Mononuclear cell (primary cell): ENCODE results near the gene RBP3. TPM values are rescaled to one million over a fixed set of nuclear protein-coding genes. Genes with fewer than 3 reads are reported as not detected.

ENCODE experiments used
- H3K27me3 ChIP-seq: 2 replicates; pipeline ENCODE4 v1.6.0; 2011; ENCODE audit warnings: low read length, control low read depth; ENCODE audit not compliant: insufficient read depth
- H3K4me1 ChIP-seq: 2 replicates; pipeline ENCODE4 v1.5.1; 2011; ENCODE audit warnings: mild to moderate bottlenecking, low read length, control low read depth; ENCODE audit not compliant: insufficient read depth
- H3K4me3 ChIP-seq: 2 replicates; pipeline ENCODE4 v1.5.1; 2011; ENCODE audit warnings: mild to moderate bottlenecking, low read length, moderate library complexity
- H3K9me3 ChIP-seq: 2 replicates; pipeline ENCODE4 v1.5.1; 2011; ENCODE audit warnings: low read depth, mild to moderate bottlenecking, control low read depth, low read length
- total RNA-seq: library from RNA; depleted of rRNA; stranded (reverse); fragments of >200 nt; gene quantifications from one replicate; pipeline ENCODE4 v1.2.3, GENCODE V29; 2012

Gene RBP3
- total RNA-seq, 1 donor, result not detected

GRCh38 chr10:47354900-47355299 is 6.7 kb downstream of the RBP3 start:
- no peaks in the 10 kb centered on the region for H3K9me3 ChIP-seq
- no peak overlapping the region for H3K4me3 ChIP-seq
- H3K27me3 ChIP-seq, result no peaks in the 10 kb centered on the region
- no peaks in the 10 kb centered on the region for H3K4me1 ChIP-seq

DNA sequence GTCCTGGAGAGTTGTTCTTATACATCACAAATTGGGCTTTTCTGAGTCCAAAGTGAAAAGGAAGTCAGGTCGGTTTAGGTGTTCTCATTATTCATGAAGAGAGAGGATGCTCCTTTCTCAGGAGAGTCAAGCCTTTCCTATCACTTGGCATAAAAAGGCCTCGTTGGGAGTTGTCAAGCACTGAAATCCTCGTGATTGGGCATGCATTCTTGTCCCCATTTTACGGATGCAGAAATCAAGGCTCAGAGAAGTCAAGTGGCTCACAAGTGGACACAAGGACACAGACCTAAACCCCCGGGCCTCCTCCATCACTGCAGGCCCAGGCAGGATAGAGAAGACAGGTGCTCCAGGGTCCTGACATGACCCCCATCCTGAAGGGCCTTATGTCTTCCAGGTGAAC is 8.5 kb downstream of the RBP3 start:
- Histone ChIP-seq H3K4me3 (no peak overlapping the region), H3K27me3 (no peaks in the 10 kb centered on the region), H3K4me1 (no peaks in the 10 kb centered on the region), H3K9me3 (no peaks in the 10 kb centered on the region)

- Histone ChIP-seq H3K9me3 (no peaks in the 10 kb centered on the region), H3K27me3 (no peaks in the 10 kb centered on the region), H3K4me1 (no peaks in the 10 kb centered on the region), H3K4me3 (no peak overlapping the region)
Observed at GRCh38 chr10:47357131-47357582, 9.0 kb downstream of the RBP3 start.

- Histone ChIP-seq H3K27me3 (no peaks in the 10 kb centered on the region), H3K4me1 (no peaks in the 10 kb centered on the region), H3K4me3 (no peak overlapping the region), H3K9me3 (no peaks in the 10 kb centered on the region)
Observed at GRCh38 chr10:47357911-47358310, 9.7 kb downstream of the RBP3 start.

DNA sequence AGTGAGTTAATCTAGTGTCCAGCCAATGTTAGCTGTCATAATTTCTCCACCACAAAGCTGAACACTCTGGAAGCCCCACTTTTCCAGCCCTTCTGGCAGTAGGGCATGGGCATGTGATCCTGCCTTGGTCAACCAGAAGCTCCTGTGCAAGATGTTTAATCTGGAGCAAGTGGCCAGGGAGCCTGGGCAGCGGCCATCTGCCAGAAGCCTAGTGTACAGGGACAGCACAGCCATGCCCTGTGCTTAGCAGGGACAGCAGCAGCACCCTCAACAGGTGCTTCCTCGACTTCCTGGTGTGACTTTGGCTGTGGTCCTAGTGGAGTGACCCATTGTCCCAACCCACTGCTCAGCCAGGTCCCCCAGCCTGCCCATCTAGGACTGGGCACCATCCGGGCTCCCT is 10.3 kb downstream of the RBP3 start:
- H3K9me3 ChIP-seq, result no peaks in the 10 kb centered on the region
- H3K4me3 ChIP-seq, result no peak overlapping the region
- no peaks in the 10 kb centered on the region for H3K4me1 ChIP-seq
- no peaks in the 10 kb centered on the region for H3K27me3 ChIP-seq

DNA sequence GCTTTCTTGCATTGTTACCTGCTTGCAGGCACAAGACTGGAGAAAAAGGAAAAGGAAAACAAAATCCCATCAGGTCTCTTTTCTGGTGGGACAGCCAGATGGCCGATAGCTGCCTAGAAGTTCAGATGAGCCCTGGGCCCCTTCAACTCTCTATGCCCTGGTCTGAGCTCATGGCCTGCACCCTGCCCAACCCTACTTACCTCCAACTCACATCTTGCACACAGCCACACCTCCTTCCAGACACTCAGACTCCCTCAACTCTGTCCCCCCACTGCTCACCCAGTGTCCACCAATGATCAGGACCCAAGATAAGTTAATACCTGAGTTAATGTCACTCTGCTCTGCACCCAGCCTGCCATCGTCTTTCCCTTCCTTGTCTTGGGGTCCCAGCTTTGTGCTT is 10.9 kb downstream of the RBP3 start:
- Histone ChIP-seq H3K4me1 (no peaks in the 10 kb centered on the region), H3K4me3 (no peak overlapping the region), H3K9me3 (no peaks in the 10 kb centered on the region), H3K27me3 (no peaks in the 10 kb centered on the region)

DNA sequence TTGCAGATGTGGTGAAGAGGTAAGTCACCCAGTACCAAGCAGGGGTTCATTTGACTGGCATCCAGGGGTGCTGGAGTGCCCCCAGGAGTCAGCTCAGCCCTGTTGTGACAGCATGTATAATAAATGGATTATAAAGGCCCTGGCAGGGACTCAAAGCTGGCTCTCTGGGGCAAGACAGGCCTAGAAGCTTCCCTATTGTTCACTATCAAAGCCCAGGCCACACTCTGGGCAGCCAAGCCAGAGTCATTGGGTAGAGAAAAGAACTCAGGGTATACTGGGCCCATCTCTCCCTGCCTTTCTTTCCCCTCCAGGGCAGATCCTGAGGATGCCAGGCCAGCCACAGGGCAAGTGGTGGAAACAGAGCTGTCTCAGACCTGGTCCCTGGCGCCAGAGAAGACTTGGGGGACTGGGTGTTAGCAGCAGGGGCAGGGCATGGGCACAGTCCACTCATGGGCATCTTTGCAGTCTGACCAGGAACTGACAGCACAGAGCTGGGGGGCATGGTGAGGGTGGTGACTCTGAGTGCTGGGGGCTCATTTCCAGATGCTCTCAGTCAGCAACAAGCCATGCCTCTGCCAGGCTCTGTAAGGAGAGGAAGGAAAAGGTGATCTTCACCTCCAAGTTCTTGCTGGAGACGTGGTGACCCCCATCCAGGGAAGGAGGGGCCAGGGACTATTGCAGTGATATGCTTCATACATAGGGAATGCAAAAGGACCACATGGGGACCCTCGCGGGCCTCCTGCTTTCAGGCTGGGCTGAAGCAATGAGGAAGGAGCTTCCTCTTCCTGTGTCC is 11.7 kb downstream of the RBP3 start:
- no peaks in the 10 kb centered on the region for H3K9me3 ChIP-seq
- H3K4me3 ChIP-seq, result no peak overlapping the region
- H3K4me1 ChIP-seq, result no peaks in the 10 kb centered on the region
- H3K27me3 ChIP-seq, result no peaks in the 10 kb centered on the region

GRCh38 chr10:47360419-47361040 is 12.4 kb downstream of the RBP3 start:
- H3K4me3 ChIP-seq, result no peak overlapping the region
- no peaks in the 10 kb centered on the region for H3K9me3 ChIP-seq
- no peaks in the 10 kb centered on the region for H3K4me1 ChIP-seq
- H3K27me3 ChIP-seq, result no peaks in the 10 kb centered on the region

GRCh38 chr10:47361293-47361692 is 13.1 kb downstream of the RBP3 start:
- H3K27me3 ChIP-seq, result no peaks in the 10 kb centered on the region
- no peaks in the 10 kb centered on the region for H3K4me1 ChIP-seq

GRCh38 chr10:47362199-47362598 is 14.0 kb downstream of the RBP3 start:
- Histone ChIP-seq H3K4me1 (no peaks in the 10 kb centered on the region), H3K9me3 (no peaks in the 10 kb centered on the region), H3K27me3 (no peaks in the 10 kb centered on the region), H3K4me3 (no peak overlapping the region)

More at GRCh38 chr10:47361293-47361692, 13.1 kb downstream of the RBP3 start:
- no peak overlapping the region for H3K4me3 ChIP-seq
- no peaks in the 10 kb centered on the region for H3K9me3 ChIP-seq

DNA sequence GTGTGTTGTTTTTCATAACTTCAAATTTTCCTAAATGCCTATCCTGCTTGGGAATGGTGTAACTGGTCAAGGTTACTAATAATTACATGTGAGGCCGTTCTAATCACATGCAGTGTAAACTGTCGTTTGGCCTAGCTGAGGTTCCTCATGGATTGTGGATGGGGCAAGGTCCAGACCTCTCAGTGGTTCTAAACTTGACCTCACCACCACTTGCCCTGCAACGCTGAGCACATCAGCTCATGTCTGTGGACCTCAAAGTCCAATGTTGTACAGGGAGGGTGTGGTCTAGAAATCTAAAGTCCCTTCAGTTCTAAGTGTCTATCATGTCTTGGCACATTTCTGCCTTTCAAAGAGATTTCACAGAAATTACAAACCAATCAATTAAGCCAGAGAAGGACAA is 15.6 kb downstream of the RBP3 start:
- Histone ChIP-seq H3K27me3 (no peaks in the 10 kb centered on the region), H3K4me3 (no peak overlapping the region), H3K9me3 (no peaks in the 10 kb centered on the region), H3K4me1 (no peaks in the 10 kb centered on the region)

- H3K27me3 ChIP-seq, result no peaks in the 10 kb centered on the region
- H3K9me3 ChIP-seq, result no peaks in the 10 kb centered on the region
- no peaks in the 10 kb centered on the region for H3K4me1 ChIP-seq
- H3K4me3 ChIP-seq, result no peak overlapping the region
Observed at GRCh38 chr10:47364366-47364765, 16.2 kb downstream of the RBP3 start.

GRCh38 chr10:47364911-47365310 is 16.7 kb downstream of the RBP3 start:
- Histone ChIP-seq H3K4me3 (no peak overlapping the region), H3K9me3 (no peaks in the 10 kb centered on the region), H3K4me1 (no peaks in the 10 kb centered on the region), H3K27me3 (no peaks in the 10 kb centered on the region)

- H3K27me3 ChIP-seq, result no peaks in the 10 kb centered on the region
- H3K4me3 ChIP-seq, result no peak overlapping the region
- no peaks in the 10 kb centered on the region for H3K9me3 ChIP-seq
- H3K4me1 ChIP-seq, result no peaks in the 10 kb centered on the region
Observed at GRCh38 chr10:47365431-47366180, 17.4 kb downstream of the RBP3 start.

DNA sequence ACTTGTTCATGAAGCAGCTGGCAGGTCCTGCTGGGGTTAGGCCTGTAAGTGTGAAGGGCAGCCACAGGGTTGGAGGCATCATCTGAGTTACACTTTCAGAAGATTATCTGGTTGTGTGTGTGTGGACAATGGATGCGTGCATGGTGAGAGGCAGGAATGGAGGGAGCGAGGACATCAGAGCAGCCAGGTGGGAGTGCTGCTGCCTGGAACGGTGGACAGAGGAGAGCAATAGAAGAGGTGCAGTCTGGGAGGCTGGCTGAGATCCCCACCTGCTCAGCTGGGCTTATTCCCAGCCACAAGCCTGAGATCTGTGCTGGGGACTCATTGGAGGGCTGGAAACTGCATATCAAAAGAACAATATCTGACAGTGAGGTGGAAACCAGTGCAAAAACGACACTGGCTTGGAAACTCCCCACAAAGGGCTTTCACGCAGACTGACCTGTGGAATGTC is 18.0 kb downstream of the RBP3 start:
- Histone ChIP-seq H3K27me3 (no peaks in the 10 kb centered on the region), H3K9me3 (no peaks in the 10 kb centered on the region), H3K4me3 (no peak overlapping the region), H3K4me1 (no peaks in the 10 kb centered on the region)
